KOPT-K1 (cell line): ENCODE measurements around the gene RNMT.
"Not testable (repeated sequence)": the region's sequence is repeated elsewhere in the genome, so short reads cannot be mapped to it uniquely, and the experiment has no call there.

ENCODE experiments used
- H3K27ac ChIP-seq: fragments of 200-600 bp; sonication (generic); 2 replicates; pipeline ENCODE4 v1.5.1; 2016; ENCODE audit warnings: antibody characterized with exemption, mild to moderate bottlenecking, low read depth, low read length; ENCODE audit not compliant: poor library complexity, severe bottlenecking
- H3K36me3 ChIP-seq: fragments of 200-600 bp; sonication (generic); 2 replicates; pipeline ENCODE4 v1.5.1; 2017; ENCODE audit warnings: antibody characterized with exemption, mild to moderate bottlenecking, low read length, moderate library complexity; ENCODE audit not compliant: insufficient read depth
- H3K9me3 ChIP-seq: fragments of 200-600 bp; sonication (generic); 2 replicates; pipeline ENCODE4 v1.5.1; 2017; ENCODE audit warnings: antibody characterized with exemption, low read length, mild to moderate bottlenecking; ENCODE audit not compliant: insufficient read depth, poor library complexity, severe bottlenecking

The RNMT gene

GRCh38 chr18:13715330-13715729, 11.1 kb upstream of the RNMT start:
- peaks cover 30% of the 10 kb centered on the region for H3K36me3 ChIP-seq
- peaks cover 21% of the 10 kb centered on the region for H3K9me3 ChIP-seq
- H3K27ac ChIP-seq, result no peak overlapping the region

- Histone ChIP-seq H3K36me3 (peaks cover 46% of the 10 kb centered on the region), H3K27ac (no peak overlapping the region), H3K9me3 (peaks cover 14% of the 10 kb centered on the region)
Measured at GRCh38 chr18:13716916-13717315, 9.6 kb upstream of the RNMT start.

- Histone ChIP-seq H3K36me3 (peaks cover 53% of the 10 kb centered on the region), H3K27ac (no peak overlapping the region), H3K9me3 (peaks cover 14% of the 10 kb centered on the region)
Measured at GRCh38 chr18:13720123-13720522, 6.3 kb upstream of the RNMT start.

- H3K9me3 ChIP-seq, result peaks cover 14% of the 10 kb centered on the region
- H3K27ac ChIP-seq, result no peak overlapping the region
- H3K36me3 ChIP-seq, result peaks cover 53% of the 10 kb centered on the region
Measured at GRCh38 chr18:13720847-13721246, 5.6 kb upstream of the RNMT start.

- H3K9me3 ChIP-seq, result peaks cover 7% of the 10 kb centered on the region
- H3K36me3 ChIP-seq, result peaks cover 20% of the 10 kb centered on the region; the same call in 1 of the 2 replicates
- H3K27ac ChIP-seq, result peak overlapping the region; percentile 78
Measured at GRCh38 chr18:13725566-13726231, 774 bp upstream of the RNMT start.

GRCh38 chr18:13726972-13727331, 479 bp downstream of the RNMT start:
- Histone ChIP-seq H3K27ac (peak overlapping the region; percentile 78), H3K9me3 (peaks cover 7% of the 10 kb centered on the region), H3K36me3 (peaks cover 14% of the 10 kb centered on the region)

GRCh38 chr18:13730481-13730880, 4.0 kb downstream of the RNMT start:
- H3K36me3 ChIP-seq, result peaks cover 40% of the 10 kb centered on the region
- H3K27ac ChIP-seq, result no peak overlapping the region

GRCh38 chr18:13735681-13736080, 9.2 kb downstream of the RNMT start:
- no peaks in the 10 kb centered on the region for H3K9me3 ChIP-seq
- no peak overlapping the region for H3K27ac ChIP-seq
- peaks cover 91% of the 10 kb centered on the region for H3K36me3 ChIP-seq

More at GRCh38 chr18:13730481-13730880, 4.0 kb downstream of the RNMT start:
- H3K9me3 ChIP-seq, result peaks cover 7% of the 10 kb centered on the region

- H3K9me3 ChIP-seq, result no peaks in the 10 kb centered on the region
- peaks cover 91% of the 10 kb centered on the region for H3K36me3 ChIP-seq
- no peak overlapping the region for H3K27ac ChIP-seq
Measured at GRCh38 chr18:13745696-13746095, 19.2 kb downstream of the RNMT start.

GRCh38 chr18:13746633-13747032, 20.2 kb downstream of the RNMT start:
- peaks cover 91% of the 10 kb centered on the region for H3K36me3 ChIP-seq
- no peak overlapping the region for H3K27ac ChIP-seq
- no peaks in the 10 kb centered on the region for H3K9me3 ChIP-seq

- not testable (repeated sequence) for H3K9me3 ChIP-seq, H3K27ac ChIP-seq
- peaks cover 97% of the 10 kb centered on the region for H3K36me3 ChIP-seq
Measured at GRCh38 chr18:13751599-13751998, 25.1 kb downstream of the RNMT start.

GRCh38 chr18:13756261-13756660, 29.8 kb downstream of the RNMT start:
- H3K36me3 ChIP-seq, result peaks cover 87% of the 10 kb centered on the region
- no peak overlapping the region for H3K27ac ChIP-seq
- H3K9me3 ChIP-seq, result no peaks in the 10 kb centered on the region

GRCh38 chr18:13756671-13757070, 30.2 kb downstream of the RNMT start:
- no peak overlapping the region for H3K27ac ChIP-seq
- no peaks in the 10 kb centered on the region for H3K9me3 ChIP-seq
- H3K36me3 ChIP-seq, result peaks cover 86% of the 10 kb centered on the region

GRCh38 chr18:13758622-13759021, 32.1 kb downstream of the RNMT start:
- no peaks in the 10 kb centered on the region for H3K9me3 ChIP-seq
- no peak overlapping the region for H3K27ac ChIP-seq
- H3K36me3 ChIP-seq, result peaks cover 83% of the 10 kb centered on the region

- no peak overlapping the region for H3K27ac ChIP-seq
- H3K9me3 ChIP-seq, result peaks cover under 1% of the 10 kb centered on the region
- H3K36me3 ChIP-seq, result peaks cover 75% of the 10 kb centered on the region
Measured at GRCh38 chr18:13760047-13760446, 33.6 kb downstream of the RNMT start.

- Histone ChIP-seq H3K36me3 (peaks cover 55% of the 10 kb centered on the region), H3K9me3 (peaks cover 25% of the 10 kb centered on the region), H3K27ac (no peak overlapping the region)
Measured at GRCh38 chr18:13762690-13763439, 36.4 kb downstream of the RNMT start.
